ENCODE results near the gene GRIN2D.

Gene GRIN2D

DNA sequence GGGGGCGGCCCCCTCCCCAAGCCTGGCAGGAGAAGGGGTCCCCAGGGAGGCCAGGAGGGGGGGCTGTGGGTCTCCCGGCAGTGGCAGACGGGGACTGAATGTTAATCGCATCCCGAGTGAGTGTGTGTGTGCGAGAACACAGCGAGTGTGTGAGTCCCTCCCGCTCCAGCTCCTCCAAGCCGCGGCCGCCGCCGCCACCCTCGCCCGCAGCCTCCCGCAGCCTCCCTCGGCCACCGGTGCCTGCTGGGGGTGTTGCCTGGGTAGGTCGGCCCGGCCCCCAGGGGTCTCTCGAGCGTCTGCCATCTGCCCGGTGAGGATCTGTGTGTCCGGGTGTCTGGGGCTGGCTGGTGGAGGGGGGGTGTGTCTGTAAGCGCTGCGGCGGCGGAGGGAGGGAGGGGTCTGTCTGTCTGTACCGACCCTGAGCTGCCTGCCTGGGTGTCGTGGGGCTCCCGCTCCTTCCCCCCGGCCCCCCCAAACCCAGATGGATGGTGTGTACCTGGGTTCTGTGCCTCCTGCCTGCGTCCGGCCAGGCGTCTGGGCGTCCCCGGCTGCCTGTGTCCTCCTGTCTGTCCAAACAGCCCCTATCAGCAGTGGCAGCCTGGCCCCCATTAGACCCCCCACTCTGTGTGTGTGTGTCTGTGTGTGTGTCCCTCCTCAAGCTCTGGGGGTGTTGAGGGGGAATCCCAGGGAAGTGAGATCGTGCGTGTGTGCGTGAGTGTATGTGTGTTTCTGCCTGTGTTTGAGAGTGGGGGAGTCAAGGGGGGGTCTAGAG, at the start of gene GRIN2D:
TSS of gene GRIN2D (plus strand) at position 110 of the 772 bp plus-strand sequence. CDS start 4,725 bp downstream, outside the sequence.
- no peak for DNase-seq (ENCODE audit: low read depth in 2 of 2, low spot score in 1 of 2)

DNA sequence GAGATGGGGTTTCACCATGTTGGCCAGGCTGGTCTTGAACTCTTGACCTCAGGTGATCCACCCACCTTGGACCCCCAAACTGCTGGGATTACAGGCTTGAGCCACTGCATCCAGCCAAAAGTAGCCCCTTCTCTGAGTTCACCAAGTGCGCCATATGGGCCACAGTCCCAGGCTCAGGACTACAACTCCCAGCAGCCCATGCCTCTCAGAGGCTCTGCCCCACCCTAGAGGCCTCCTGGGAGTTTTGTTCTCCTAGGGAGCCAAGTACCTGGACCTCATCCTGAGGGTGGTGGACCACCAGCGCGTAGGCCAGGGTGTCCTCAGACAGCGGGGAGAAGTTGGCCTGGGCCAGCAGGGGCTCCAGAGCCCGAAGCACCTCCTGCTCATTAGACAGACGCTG, 48.6 kb upstream of the GRIN2D start:
- no peak for DNase-seq (ENCODE audit: low read depth in 2 of 2, low spot score in 1 of 2)

DNA sequence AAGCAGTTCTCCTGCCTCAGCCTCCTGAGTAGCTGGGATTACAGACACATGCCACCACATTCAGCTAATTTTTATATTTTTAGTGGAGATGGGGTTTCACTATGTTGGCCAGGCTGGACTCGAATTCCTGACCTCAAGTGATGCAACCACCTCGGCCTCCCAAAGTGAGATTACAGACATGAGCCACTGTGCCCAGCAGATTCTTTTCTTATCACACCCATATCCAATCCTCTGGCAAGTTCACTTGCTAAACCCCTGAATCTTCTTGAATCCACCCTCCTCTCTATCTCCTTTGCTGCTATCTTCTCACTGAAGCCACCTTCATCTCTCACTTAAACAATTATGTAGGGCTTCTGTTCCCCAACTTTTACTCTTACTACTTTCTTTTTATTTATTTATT, 47.3 kb upstream of the GRIN2D start:
- DNase-seq (ENCODE audit: low read depth in 2 of 2, low spot score in 1 of 2) = no peak

DNA sequence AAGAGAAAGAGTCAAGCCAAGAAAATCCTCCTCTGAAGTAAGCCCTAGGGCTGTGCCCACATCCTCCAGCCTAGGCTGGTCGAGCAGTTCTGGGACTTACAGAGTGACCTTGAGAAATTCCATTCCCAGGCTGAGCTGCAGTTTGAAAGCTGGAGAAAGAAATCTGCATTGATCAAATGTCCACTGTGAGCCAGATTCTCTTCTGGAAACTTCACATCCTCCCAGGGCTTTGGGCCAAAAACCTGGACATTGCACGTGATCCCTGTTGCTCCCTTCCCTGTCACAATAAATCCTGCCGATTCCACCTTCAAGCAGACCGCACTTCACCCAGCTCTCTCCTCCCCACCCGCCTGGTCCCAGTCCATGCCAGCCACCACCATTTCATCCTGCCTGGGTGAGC, 45.4 kb upstream of the GRIN2D start:
- no peak for DNase-seq (ENCODE audit: low read depth in 2 of 2, low spot score in 1 of 2)

DNA sequence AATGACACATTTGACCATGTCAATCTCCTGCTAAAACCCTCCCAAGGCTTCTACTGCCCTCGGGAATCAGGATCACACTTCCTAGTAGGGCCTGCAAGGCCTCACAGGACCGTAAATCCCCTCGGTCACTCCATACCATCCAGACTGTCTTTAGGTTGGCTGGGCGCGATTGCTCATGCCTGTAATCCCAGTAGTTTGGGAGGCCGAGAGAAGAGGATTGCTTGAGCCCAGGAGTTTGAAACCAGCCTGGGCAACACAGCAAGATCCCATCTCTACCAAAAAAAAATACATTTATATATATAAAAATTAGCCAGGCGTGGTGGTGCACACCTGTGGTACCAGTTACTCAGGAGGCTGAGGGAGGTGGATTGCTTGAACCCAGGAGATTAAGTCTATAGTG, 44.7 kb upstream of the GRIN2D start:
- DNase-seq (ENCODE audit: low read depth in 2 of 2, low spot score in 1 of 2) = no peak

DNA sequence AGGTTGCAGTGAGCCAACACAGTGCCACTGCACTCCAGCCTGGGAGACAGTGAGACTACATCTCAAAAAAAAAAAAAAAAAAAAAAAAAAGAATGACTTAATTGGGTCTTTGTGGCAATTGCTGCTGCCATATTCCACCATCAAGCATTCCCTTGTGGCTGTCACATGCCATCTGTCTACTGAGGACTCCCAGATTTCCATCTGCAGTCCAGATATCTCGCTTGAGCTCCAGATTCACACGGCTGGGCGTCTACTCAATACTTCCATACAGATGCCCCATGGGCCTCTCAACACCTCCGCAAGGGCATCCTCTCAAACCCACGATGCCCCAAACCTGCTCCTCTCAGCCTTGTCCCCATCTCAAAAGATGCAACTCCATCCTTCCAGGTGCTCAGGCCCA, 42.6 kb upstream of the GRIN2D start:
- DNase-seq (ENCODE audit: low read depth in 2 of 2, low spot score in 1 of 2) = no peak

DNA sequence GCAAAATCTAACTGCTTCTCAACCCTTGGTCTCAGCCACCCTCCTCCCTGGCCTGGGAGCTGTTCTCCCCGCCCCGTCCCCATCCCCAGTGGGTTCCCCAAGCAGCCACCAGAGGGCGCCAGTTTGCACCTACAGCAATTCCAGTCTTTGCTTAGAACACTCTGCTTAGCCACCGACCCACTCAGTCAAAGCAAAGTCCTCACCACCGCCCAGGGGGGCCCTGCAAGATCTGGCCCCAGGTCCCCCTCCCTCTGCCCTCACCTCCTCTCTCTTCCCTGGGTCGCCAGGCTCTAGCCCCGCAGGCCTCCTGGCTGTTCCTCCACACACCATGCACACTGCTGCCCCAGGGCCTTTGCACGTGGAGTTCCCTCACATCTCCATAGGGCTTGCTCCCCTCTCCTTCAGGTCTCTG, 42.1 kb upstream of the GRIN2D start:
- DNase-seq (ENCODE audit: low read depth in 2 of 2, low spot score in 1 of 2) = peak; percentile 47 to 77

DNA sequence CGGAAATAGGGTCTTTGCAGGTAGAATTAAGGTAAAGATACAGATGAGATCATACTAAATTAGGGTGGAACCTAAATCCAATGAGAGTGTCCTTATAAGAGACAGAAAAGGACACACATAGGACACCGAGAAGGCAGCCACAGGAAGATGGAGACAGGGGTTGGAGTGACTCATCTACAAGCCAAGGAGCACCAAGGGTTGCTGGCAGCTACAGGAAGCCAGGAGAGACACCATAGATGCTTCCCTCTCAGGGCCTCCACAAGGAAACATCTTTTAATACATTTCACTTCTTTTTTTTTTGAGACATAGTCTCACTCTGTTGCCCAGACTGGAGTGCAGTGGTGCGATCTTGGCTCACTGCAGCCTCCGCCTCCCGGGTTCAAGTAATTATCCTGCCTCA, 39.8 kb upstream of the GRIN2D start:
- no peak for DNase-seq (ENCODE audit: low read depth in 2 of 2, low spot score in 1 of 2)

DNA sequence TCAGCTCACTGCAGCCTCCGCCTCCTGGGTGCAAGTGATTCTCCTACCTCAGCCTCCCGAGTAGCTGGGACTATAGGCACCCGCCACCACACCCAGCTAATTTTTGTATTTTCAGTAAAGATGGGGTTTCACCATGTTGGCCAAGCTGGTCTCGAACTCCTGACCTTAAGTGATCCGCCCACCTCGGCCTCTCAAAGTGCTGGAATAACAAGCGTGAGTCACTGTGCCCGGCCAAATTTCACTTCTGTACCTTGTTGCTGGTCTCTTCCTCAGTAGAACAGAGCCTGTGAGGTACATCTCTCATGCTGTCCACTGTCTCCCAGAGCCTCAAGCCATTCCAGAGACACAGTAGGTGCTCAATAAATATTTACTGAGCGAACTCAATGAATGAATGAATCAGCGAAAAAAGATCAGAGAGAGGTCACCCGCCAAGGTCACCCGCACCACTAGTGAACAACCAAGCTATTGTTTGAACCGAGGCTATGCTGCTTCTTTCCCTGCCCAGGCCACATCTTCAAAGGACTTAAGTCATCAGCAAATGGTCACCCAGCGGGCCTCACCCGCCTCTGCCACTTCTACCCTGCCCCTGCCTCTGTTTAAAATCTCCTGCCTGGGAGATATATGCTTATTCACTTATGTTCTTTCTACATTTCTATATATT, 39.0 kb upstream of the GRIN2D start:
- DNase-seq (ENCODE audit: low read depth in 2 of 2, low spot score in 1 of 2) = no peak

DNA sequence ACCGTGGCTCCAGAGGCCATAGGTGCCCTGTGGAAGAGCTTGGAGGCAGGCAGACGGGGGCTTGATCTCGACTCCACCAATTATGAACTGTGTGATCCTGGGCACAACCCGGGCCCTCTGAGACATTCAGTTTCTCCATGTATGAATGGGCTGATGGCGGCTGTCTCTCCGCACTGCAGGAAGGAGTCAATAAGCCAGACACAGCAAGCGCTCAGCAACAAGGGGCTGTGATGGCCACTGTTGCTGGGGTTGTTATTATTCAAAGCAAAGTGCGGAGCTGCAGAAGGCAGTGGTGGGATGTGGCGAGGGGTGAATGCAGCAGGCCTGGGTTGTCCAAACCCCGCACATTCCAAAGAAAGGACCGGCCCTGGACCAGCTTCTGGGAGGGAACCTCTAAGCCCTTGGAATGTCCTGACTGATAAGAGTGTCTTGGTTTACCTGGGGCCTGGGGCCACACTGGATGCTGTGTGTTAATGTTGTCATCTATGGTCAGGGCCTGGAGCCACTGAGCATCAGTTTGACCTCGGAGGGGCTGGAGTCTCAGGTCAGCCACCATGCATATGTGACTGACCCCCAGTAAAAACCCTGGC, 38.0 kb upstream of the GRIN2D start:
- no peak for DNase-seq (ENCODE audit: low read depth in 2 of 2, low spot score in 1 of 2)

DNA sequence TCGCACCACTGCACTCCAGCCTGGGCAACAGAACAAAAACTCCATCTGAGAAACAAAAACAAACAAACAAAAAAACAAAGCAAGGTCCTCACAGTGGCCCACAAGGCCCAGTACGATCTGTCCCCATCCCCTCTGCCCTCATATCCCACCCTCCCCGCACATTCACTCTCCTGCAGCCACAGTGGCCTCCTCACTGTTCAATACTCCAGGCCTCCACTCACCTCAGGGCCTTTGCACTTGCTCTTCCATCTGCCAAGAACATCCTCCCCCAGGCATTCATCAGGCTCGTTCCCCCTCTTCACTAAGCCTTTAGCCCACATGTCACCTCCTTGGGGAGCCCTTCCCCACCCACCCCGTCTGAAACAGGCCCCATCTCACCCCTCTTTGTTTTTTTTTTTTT, 34.3 kb upstream of the GRIN2D start:
- DNase-seq (ENCODE audit: low read depth in 2 of 2, low spot score in 1 of 2) = no peak

DNA sequence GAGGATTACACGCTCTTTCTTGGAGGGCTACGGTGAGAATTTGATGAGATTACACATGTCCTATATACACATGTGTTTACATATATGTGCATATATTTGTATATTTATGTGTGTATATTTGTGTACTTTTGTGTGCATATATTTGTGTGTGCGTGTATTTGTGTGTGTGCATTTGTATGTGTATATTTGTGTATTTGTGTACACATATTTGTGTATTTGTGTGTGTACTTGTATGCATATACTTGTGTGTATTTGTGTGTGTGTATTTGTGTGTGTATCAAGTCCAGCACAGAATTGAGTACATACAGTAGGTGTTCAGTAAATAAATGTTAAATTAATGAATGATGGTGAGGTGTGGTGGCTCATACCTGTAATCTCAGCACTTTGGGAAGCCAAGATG, 31.6 kb upstream of the GRIN2D start:
- no peak for DNase-seq (ENCODE audit: low read depth in 2 of 2, low spot score in 1 of 2)

DNA sequence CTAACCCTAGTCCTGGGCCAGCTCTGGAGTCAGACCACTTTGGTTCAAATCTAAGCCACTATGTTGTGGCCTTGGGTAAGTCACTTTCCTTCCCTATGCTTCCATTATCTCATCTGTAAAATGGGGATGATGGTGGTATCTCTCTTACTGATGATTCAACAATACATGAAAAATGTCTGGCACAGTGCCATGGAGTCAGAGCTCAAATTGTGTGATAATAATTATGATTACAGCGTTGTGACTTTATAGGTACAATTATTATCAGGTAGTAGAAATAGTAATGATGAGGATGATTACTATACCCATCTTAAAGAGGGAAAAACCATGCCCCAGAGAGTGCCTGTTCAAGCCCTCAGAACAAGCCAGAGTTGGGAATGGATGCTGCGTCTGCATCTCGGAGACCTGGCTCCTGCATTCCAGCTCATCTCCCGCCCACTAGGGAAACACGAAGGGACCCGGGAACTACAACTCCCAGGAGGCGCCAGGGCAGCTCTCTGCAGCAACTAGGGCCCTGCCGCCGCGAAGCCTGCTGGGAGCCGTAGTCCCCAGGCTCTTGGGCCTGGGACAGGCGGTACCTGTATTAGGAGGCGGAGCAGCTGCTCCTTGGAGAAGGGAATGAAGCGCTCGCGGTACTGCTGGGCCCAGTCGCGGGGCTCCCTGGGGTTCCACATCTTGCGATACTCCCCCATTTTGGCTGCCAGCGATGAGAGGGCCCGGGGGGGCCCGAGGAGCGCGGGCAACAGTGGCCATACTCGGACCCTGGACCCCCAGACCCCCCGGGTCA, 30.6 kb upstream of the GRIN2D start:
- DNase-seq (ENCODE audit: low read depth in 2 of 2, low spot score in 1 of 2) = peak; percentile 68 to 75

DNA sequence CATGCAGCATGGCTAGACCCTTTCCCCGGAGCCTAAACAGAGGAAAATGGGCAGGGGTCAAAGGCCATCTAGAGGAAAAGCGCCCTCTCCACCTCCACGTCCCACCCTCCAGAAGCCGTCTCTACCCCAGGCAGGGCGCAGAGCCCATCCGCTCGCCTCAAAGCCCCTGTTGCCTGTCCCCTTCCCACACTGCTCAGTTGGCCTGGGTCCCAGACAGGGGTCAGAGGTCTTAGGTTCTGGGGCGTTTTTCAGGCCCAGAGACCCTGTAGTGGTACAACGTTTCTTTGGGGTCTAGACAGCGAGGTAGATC, 30.0 kb upstream of the GRIN2D start:
- DNase-seq (ENCODE audit: low read depth in 2 of 2, low spot score in 1 of 2) = no peak

DNA sequence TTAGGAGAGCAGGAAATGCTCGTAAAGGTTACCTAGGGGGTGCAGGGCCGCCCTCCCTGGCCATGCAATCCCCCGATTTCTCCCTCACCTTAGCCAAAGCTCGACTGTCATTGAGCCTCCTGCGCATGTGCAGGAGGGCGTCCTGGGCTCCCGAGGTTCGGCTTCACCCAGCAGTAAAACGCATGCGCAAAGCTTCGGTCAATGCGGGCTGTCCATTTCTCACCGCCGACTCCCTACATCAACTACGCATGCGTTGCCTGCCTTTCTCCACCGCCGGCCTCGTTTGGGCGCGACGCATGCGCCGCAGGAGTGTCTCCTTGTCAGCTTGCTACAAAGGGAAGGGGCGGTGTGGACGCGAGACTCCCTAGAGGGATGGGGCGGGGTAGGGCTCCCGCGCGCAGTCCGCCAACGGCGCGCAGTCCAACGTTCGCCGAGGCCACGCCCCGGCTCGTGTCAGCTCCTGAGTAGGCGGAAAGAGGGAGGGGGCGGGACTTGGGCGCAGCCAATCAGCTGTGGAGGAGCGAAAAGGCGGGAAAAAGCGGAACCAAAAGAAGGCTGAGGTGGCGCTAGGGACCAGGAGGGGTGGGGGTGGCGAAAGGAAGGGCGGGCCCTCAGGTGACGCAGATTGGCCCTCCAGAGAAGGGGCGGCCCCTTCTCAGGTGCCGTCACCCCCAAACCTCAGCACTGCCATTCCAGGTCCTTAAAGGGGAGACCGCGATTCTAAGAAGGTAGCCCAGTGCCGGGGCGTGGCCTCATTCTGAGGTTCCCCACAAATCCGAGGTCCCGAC, 29.5 kb upstream of the GRIN2D start, which contains the start of the genes SYNGR4 and TMEM143:
TSS of gene SYNGR4 (plus strand) at position 558 of the 788 bp plus-strand sequence. CDS start 1,476 bp downstream, outside the sequence.
TSS of gene TMEM143 (minus strand) at position 131 of the 788 bp plus-strand sequence. CDS start at position 111, 20 bp downstream.
- DNase-seq (ENCODE audit: low read depth in 2 of 2, low spot score in 1 of 2) = peak; percentile 85 to 95

DNA sequence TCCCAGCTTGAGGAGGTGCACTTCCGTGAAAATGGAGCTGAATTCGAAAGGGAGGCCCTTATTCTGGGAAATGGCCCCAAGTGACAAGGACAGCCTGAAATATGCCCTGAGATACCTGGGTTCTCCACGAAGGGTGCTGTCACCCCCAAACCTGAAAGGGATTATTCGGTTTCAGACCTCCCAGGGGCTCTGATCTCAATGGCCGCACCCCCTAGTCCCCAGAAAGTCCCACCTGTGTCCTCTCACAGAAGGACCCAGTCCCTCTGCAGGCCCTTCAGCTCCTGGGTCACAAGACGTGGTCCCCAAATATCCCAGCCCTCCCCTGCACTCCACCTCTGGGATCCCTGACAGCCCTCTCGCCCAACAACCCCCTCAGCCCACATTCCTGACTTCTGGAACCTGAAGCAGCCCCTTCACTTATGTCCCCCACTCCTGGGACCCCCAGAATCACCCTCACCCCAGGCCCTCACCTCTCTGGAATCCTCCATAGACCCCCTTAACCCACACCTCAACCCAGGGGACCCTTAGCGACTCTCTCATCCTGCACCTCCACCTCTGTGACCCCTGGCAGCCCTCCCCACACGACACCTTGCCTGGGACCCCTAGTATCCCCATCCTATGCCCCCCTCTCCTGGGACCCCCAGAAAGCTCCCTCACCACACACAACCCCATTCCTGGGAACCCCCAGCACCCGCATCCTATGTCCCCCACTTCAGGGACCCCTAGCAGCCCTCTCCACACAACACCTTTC, 28.7 kb upstream of the GRIN2D start:
- DNase-seq (ENCODE audit: low read depth in 2 of 2, low spot score in 1 of 2) = no peak

DNA sequence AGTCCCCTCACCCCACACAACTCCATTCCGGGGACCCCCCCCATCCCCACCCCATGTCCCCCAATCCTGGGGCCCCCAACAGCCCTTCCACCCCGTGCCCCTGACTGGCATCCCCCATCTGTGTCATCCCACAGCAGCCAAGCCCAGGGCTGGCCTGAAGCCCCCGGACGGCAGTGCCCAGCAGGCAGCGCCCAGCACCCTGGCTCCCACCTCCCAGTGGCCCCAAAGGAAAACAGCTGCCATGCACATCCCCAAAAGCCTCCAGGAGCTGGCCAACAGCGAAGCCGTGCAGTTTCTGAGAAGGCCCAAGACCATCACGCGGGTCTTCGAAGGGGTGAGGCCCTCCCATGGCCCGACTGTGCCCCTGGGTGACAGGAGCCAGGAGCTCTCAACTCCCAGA, 27.9 kb upstream of the GRIN2D start:
- no peak for DNase-seq (ENCODE audit: low read depth in 2 of 2, low spot score in 1 of 2)

DNA sequence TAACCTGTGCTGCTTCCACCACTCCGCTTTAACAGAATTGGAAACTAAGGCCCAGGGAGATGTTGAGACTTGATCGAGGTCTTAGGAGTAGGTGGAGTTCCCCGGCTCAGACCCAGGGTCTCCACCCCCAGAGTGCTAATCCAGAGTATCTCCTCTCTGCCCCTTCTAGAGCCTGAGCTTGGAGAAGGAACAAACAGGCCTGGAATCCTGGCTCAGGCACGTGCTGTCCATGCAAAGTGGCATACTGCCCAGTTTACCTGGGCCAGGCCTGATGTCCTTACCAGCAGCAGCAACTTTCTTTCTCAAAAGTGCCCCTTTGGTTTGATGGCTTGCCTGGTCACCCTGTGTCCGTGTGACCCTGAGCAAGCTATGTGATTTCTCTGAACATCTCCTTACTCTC, 25.6 kb upstream of the GRIN2D start:
- DNase-seq (ENCODE audit: low read depth in 2 of 2, low spot score in 1 of 2) = no peak

DNA sequence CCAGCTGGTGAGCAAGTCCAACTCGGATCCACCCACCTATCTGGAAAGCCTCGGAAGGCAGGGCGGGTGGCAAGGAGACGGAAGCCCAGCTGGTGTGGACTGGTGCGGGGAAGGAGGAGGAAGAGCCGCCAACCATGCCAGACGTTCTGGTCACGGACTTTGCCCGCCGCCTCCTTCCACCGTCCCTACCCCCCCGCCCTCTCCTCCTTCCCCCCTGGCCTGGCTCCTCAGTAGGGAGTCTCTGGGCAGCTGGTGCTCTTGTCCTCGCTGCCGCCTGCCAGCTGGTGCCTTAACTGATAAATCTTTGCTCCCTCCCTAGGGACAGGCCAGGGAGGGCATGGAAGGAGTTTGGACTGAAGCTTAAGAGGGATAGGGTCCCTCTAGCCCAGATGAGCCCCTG, 24.5 kb upstream of the GRIN2D start:
- DNase-seq (ENCODE audit: low read depth in 2 of 2, low spot score in 1 of 2) = no peak

DNA sequence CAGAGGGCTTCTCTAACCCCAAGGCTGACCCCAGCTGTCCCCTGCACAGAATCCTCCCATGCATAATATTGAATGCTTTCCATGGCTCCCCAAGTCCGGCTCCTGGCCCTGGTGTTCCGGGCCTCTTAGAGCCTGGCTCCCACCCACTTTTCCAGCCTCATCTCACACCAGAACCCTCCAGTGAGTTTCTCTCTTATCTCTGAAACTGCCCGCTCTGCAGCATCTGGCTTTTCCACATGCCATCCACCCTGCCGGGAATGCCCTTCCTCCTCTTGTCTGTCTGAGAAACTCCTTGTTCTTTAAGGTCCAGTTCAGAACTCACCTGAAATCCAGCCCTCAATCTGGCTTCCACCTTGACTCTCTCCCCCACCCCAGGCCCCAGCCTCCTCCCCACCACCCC, 22.5 kb upstream of the GRIN2D start:
- no peak for DNase-seq (ENCODE audit: low read depth in 2 of 2, low spot score in 1 of 2)

All from stimulated activated CD8-positive, alpha-beta memory T cell treated with anti-CD3 and anti-CD28 coated beads, Interleukin-4, amount 100 ng/mL, for 4 hours (primary cell).